DOHH2 (cell line): Measurements from ENCODE around the gene PWWP2A.
"Not testable (repeated sequence)": the region's sequence is repeated elsewhere in the genome, so short reads cannot be mapped to it uniquely, and the experiment has no call there.

ENCODE experiments used
- H3F3A ChIP-seq: fragments of 200-600 bp; sonication (generic), shearing (Covaris generic); 2 replicates; pipeline ENCODE4 v1.6.0; 2016; ENCODE audit warnings: antibody characterized with exemption, mild to moderate bottlenecking; ENCODE audit not compliant: control insufficient read depth, insufficient read depth
- H3K27ac ChIP-seq: fragments of 200-600 bp; sonication (generic); 2 replicates; pipeline ENCODE4 v1.5.1; 2014; ENCODE audit warnings: low read depth, mild to moderate bottlenecking, low read length, moderate library complexity
- H3K27me3 ChIP-seq: fragments of 200-600 bp; sonication (generic); 2 replicates; pipeline ENCODE4 v1.6.1; 2014; ENCODE audit warnings: mild to moderate bottlenecking, low read length, mixed read lengths; ENCODE audit not compliant: control insufficient read depth
- H3K36me3 ChIP-seq: fragments of 200-600 bp; sonication (generic); 2 replicates; pipeline ENCODE4 v1.6.1; 2014; ENCODE audit warnings: mild to moderate bottlenecking, low read length, moderate library complexity, mixed read lengths; ENCODE audit not compliant: control insufficient read depth
- H3K4me1 ChIP-seq: fragments of 200-600 bp; sonication (generic); 2 replicates; pipeline ENCODE4 v1.6.1; 2014; ENCODE audit warnings: mild to moderate bottlenecking, low read length, mixed read lengths; ENCODE audit not compliant: control insufficient read depth
- H3K4me2 ChIP-seq: fragments of 200-600 bp; sonication (generic); 2 replicates; pipeline ENCODE4 v1.6.0; 2014; ENCODE audit warnings: mild to moderate bottlenecking, low read length, moderate library complexity
- H3K4me3 ChIP-seq: fragments of 200-600 bp; sonication (generic); 2 replicates; pipeline ENCODE4 v1.5.1; 2014; ENCODE audit warnings: mild to moderate bottlenecking, low read length, mixed read lengths
- H3K79me2 ChIP-seq: fragments of 200-600 bp; sonication (generic); 2 replicates; pipeline ENCODE4 v1.6.1; 2014; ENCODE audit warnings: mild to moderate bottlenecking, low read length, mixed read lengths; ENCODE audit not compliant: control insufficient read depth
- H3K9me2 ChIP-seq: fragments of 200-600 bp; sonication (generic); replicated peaks from 2 replicates; pipeline ENCODE4 v1.6.1; 2014; ENCODE audit warnings: mild to moderate bottlenecking, low read length, mixed read lengths; ENCODE audit not compliant: control insufficient read depth
- H3K9me3 ChIP-seq: fragments of 200-600 bp; sonication (generic); 2 replicates; pipeline ENCODE4 v1.6.1; 2014; ENCODE audit warnings: antibody characterized with exemption, low read length, mixed read lengths; ENCODE audit not compliant: control insufficient read depth, insufficient read depth
- H4K20me1 ChIP-seq: fragments of 200-600 bp; sonication (generic); 2 replicates; pipeline ENCODE4 v1.6.0; 2014; ENCODE audit warnings: low read depth, mild to moderate bottlenecking, antibody characterized with exemption, low read length, moderate library complexity; ENCODE audit not compliant: control insufficient read depth, insufficient read depth
- EZH2phosphoT487 ChIP-seq: fragments of 200-600 bp; sonication (generic); IDR thresholded peaks from 2 replicates; pipeline ENCODE4 v1.6.1; 2017; ENCODE audit warnings: borderline replicate concordance, mild to moderate bottlenecking, antibody characterized with exemption, low read length, moderate library complexity, mixed read lengths
- TF ChIP-seq, protein P1 (sequence below): fragments of 200-600 bp; sonication (generic); IDR thresholded peaks from one replicate; pipeline ENCODE4 v1.5.1; 2014; ENCODE audit warnings: antibody characterized with exemption, mild to moderate bottlenecking, low read depth, low read length; ENCODE audit not compliant: poor library complexity, severe bottlenecking

Gene PWWP2A

GRCh38 chr5:160161626-160162025 is 42.4 kb upstream of the PWWP2A start:
- Histone ChIP-seq H3K4me2 (no peak overlapping the region), H3K4me1 (peaks cover 16% of the 10 kb centered on the region), H3K79me2 (no peaks in the 10 kb centered on the region), H3K27me3 (peaks cover 19% of the 10 kb centered on the region), H3K27ac (no peak overlapping the region), H3K36me3 (no peaks in the 10 kb centered on the region), H3K4me3 (no peak overlapping the region), H3K9me2 (no peaks in the 10 kb centered on the region), H4K20me1 (no peaks in the 10 kb centered on the region), H3F3A (no peaks in the 10 kb centered on the region), H3K9me3 (no peaks in the 10 kb centered on the region)
- TF ChIP-seq, protein P1, sequence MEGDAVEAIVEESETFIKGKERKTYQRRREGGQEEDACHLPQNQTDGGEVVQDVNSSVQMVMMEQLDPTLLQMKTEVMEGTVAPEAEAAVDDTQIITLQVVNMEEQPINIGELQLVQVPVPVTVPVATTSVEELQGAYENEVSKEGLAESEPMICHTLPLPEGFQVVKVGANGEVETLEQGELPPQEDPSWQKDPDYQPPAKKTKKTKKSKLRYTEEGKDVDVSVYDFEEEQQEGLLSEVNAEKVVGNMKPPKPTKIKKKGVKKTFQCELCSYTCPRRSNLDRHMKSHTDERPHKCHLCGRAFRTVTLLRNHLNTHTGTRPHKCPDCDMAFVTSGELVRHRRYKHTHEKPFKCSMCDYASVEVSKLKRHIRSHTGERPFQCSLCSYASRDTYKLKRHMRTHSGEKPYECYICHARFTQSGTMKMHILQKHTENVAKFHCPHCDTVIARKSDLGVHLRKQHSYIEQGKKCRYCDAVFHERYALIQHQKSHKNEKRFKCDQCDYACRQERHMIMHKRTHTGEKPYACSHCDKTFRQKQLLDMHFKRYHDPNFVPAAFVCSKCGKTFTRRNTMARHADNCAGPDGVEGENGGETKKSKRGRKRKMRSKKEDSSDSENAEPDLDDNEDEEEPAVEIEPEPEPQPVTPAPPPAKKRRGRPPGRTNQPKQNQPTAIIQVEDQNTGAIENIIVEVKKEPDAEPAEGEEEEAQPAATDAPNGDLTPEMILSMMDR, result no peak
- no peak for TF ChIP-seq EZH2phosphoT487

GRCh38 chr5:160160875-160161274 is 41.6 kb upstream of the PWWP2A start:
- H4K20me1 ChIP-seq, H3K4me2 ChIP-seq, H3K36me3 ChIP-seq, H3K79me2 ChIP-seq, H3F3A ChIP-seq, H3K9me2 ChIP-seq, H3K27ac ChIP-seq, H3K4me3 ChIP-seq, H3K9me3 ChIP-seq: not testable (repeated sequence)
- H3K27me3 ChIP-seq, result peaks cover 13% of the 10 kb centered on the region
- H3K4me1 ChIP-seq, result peaks cover 16% of the 10 kb centered on the region

- no peaks in the 10 kb centered on the region for H3F3A ChIP-seq
- no peaks in the 10 kb centered on the region for H3K36me3 ChIP-seq
- H3K4me3 ChIP-seq, result no peak overlapping the region
- H4K20me1 ChIP-seq, result no peaks in the 10 kb centered on the region
- peaks cover 6% of the 10 kb centered on the region; the same call in 1 of the 2 replicates for H3K27me3 ChIP-seq
- H3K79me2 ChIP-seq, result no peaks in the 10 kb centered on the region
- peak overlapping the region; percentile 8; the same call in 1 of the 2 replicates for H3K4me2 ChIP-seq
- no peak overlapping the region for H3K27ac ChIP-seq
- H3K4me1 ChIP-seq, result peaks cover 16% of the 10 kb centered on the region
- no peaks in the 10 kb centered on the region for H3K9me2 ChIP-seq
- H3K9me3 ChIP-seq, result no peaks in the 10 kb centered on the region
- TF ChIP-seq EZH2phosphoT487, result no peak
- TF ChIP-seq, protein P1, result no peak
Observed at GRCh38 chr5:160159991-160160792, 40.9 kb upstream of the PWWP2A start.

DNA sequence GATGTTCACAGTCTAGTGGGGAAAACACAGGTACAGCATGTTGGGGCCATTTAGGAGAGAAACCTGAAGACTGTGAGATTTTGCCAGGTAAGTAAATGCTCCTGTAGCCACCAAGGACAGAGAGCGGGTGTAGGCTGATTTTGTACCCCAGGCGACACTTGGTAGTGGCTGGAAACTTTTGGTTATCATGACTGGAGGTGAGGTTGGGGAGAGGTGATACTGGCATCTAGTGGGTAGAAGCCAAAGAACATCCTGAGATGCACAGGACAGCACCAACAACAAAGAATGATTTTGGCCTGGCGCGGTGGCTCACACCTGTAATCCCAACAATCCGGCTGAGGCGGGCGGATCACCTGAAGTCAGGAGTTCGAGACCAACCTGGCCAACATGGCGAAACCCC is 38.8 kb upstream of the PWWP2A start:
- Histone ChIP-seq H3F3A (no peaks in the 10 kb centered on the region), H3K36me3 (no peaks in the 10 kb centered on the region), H3K27me3 (peaks cover 6% of the 10 kb centered on the region; the same call in 1 of the 2 replicates), H3K9me3 (no peaks in the 10 kb centered on the region), H3K4me3 (no peak overlapping the region), H3K9me2 (no peaks in the 10 kb centered on the region), H3K27ac (no peak overlapping the region), H3K4me1 (peaks cover 12% of the 10 kb centered on the region), H3K79me2 (no peaks in the 10 kb centered on the region), H4K20me1 (no peaks in the 10 kb centered on the region), H3K4me2 (no peak overlapping the region)
- TF ChIP-seq EZH2phosphoT487, result no peak
- TF ChIP-seq, protein P1, result no peak
